GM19463 (cell line): ENCODE measurements around the gene SORCS2.

Experiments used
- ATAC-seq: cut with Tn5 transposase; IDR thresholded peaks from one replicate; pipeline ENCODE4 v1.9.1; 2021; ENCODE audit warnings: mild to moderate bottlenecking, moderate library complexity; ENCODE audit not compliant: unreplicated experiment

Gene SORCS2

DNA sequence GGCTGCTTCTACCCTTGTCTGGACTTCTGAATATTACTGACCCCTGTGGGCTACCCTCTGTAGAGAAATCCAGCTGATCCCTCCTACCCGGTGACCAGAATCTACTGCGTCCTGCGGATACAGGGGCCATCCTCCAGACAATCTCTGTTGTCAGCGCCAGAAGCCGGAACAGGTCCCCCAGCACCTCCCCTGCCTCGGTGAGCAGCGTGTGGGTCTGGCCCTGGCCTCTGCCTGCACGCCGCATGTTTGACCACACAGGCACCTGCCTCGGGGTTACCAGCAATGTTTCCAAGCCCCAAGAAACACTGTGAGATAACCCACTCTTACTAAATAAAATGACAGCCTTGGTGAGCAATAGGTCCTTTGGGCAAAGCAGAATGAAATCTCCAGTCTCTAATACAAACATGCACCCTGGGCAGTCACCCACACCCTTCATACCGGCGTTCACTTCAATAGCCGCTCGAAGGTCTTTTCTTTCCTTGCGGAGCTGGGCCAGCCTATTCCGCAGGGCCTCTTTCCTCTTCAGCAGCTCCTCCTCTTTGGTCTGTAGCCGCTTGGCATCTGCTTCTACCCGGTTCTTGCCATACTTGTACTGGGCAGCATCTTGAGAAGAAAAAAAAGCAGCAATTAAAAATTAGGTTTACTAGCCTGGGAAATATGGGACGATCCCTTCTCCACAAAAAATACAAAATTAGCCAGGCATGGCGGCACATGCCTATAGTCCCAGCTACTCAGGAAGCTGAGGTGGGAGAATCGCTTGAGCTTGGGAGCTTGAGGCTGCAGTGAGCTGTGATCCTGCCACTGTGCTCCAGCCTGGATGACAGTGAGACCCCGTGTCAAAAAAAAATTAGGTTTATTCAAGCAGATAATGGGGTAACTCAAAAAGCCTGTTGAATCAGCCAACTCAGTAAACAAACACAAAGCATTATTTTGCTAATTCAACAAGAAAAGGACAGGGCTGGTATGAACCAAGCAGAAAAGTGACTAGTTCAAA is 582.3 kb downstream of the SORCS2 start:
- ATAC-seq = no peak

GRCh38 chr4:7775396-7775795 is 583.1 kb downstream of the SORCS2 start:
- no peak for ATAC-seq

DNA sequence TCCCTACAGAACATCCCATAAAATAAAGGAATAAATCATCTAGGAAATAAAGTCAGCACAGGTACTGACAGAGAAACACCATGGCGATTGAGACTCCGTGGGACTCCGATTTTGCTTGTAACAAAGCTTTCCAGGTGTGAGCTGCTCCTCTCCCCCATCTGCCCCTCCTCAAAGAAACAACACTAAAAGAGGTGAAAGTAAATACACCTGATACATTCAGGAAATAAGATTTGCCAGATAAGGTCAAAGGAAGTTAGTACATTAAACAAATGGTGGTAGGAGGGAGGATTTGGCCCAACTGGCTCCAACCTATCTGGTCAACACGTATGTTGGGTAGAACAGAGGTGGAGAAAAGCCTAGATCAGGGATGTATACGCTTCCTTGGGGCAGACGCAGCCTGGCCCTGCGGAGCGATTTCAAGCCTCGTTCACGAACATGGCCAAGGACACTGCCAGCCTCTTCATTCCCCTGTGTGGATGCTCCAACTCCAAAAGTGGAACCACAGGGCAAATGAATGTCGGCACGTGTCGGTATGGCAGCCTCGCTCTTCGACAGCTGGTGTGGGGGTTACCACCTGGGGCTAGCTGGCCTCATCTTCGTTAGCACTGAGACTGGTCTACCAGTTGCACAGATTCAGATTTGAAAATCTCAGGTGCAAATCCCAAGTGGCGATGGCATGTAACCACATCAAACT is 584.8 kb downstream of the SORCS2 start:
- ATAC-seq = no peak

- no peak for ATAC-seq
Measured at GRCh38 chr4:7777871-7778509, 585.7 kb downstream of the SORCS2 start.

- no peak for ATAC-seq
Measured at GRCh38 chr4:7778510-7779431, 586.4 kb downstream of the SORCS2 start.

- no peak for ATAC-seq
Measured at GRCh38 chr4:7779432-7779768, 587.1 kb downstream of the SORCS2 start.

DNA sequence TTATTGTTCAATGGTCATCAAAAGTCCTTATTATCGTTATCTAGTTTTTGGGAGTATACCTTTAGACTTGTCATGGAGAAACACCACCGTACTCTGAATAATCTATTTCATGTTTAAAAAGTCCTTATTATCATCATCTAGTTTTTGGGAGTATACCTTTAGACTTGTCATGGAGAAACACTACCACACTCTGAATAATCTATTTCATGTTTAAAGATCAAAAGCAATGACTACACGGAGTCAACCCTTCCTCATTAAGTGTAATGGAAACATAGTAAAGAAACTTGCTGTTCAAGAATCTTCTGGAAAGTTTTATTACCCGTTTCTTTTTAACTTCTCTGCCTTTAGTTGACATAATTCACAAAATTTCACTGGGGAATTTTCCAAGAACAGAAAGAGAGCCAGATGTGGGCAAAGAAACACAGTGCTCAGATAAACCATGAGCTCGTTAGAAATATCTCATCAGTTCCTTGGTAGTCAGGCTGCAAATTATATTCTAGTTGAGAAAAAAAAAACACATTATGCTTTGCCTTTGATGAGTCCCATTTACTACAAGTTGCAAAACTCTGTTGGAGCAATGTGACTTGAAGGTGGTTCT is 588.5 kb downstream of the SORCS2 start:
- no peak for ATAC-seq

DNA sequence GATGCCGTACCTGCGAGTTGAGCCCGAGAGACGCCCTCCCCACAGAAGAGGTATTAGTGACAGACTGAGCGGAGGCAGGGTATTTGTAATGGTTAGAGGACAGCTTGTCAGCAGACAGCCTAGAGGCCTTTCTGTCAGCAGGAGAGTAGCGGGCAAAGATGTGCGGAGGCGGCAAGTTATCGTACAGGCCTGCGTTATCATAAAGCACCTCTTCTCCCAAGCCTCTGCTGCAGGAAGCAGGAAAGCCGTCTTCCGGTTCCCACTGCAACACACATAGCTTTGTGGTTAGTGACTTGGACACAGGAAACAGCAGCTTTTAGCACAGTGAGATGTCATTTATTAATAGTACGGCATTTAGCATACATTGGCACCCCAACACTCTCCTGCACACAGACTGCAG is 589.0 kb downstream of the SORCS2 start:
- no peak for ATAC-seq

DNA sequence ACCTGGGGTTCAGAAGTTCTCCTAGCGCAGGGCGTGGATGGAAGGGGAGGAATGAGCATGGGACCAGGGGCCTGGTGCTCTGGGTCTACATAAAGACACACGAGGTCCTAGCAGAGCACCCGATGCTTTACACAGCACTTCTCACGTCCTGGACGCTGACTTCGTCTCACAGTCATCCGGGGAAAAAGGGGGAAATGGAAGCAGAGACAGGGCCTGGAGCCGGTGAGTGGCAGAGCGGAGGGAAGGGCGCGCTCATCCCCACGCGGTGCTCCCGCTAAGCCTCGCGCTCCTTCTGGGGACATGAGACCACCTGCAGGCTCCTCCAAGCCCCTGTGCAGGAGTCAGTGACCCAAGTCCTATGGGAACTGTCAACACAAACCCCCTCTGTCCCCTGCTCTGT is 589.7 kb downstream of the SORCS2 start:
- ATAC-seq = no peak

- ATAC-seq = no peak
Measured at GRCh38 chr4:7782783-7783182, 590.4 kb downstream of the SORCS2 start.

DNA sequence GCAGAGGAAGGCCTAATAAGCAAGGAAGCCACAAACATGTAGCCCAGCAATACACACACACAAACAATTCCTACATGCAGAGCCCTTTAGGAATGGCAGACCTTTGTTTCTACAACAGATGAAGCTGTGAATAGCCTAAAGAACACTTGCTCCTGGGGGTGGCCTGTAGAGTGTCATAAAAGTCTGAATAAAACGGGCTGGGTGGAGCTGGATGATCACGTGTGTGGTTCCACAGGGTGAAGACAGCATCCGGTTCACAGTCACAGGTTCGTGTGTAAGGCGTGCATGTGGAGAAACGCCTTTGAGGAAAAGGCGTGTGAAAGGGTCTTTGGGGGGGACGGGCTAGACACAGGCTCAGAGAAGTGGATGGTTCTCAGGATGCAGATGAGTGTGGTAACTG is 591.2 kb downstream of the SORCS2 start:
- no peak for ATAC-seq

GRCh38 chr4:7784131-7784870 is 592.0 kb downstream of the SORCS2 start:
- no peak for ATAC-seq

DNA sequence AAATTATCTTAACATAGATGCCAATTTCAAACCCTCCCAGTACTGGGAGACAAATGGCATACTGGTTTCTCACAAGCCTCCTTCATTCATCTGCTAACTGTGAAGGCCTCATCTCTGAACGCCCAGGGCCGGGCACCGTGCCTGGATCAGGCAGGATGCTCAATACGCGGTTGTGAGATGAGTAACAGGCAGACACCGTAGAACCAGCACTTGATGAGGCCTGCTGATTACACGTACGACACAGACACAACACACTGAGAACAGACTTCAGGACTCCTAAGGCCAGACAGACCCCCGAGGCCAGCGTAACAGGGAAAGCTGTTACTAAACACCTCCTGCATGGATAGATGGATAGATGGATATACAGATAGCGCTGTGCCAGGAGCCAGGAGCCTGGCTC is 592.7 kb downstream of the SORCS2 start:
- no peak for ATAC-seq

DNA sequence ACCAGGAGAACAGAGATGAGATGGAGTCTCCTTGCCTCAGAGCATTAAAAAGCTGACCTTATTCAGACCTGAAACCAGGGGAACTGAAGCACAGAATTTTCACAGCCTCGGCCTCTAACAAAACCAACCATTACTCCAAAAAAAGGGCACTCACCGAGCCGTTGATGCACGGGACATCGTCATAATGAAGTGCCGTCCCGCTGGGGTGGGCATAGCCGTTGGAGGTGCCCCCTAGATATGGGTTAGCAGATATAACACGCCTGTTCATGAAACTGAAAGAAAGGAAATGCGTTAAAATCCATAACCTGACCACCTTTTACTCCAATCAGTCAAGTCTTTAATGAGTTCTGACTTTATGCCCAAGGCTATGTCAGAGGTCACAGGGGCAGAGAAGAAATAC is 593.7 kb downstream of the SORCS2 start:
- ATAC-seq = no peak

DNA sequence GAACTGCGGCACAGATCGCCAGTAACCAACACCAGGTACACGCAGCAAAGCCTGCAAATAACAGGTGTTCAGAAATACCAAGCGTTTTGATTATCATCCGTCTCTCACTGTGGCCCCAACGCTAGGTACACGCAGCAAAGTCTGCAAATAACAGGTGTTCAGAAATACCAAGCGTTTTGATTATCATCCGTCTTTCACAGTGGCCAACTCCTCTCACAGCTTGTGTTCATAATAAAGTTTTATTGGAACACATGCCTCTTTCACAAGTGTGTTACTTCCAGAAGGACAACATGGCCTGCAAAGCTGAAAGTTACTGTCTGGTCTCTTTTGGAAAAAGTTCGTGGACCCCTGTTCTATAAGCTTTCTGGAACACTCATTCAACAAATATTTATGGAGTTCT is 594.2 kb downstream of the SORCS2 start:
- ATAC-seq = no peak

- no peak for ATAC-seq
Measured at GRCh38 chr4:7787067-7787466, 594.7 kb downstream of the SORCS2 start.

GRCh38 chr4:7787681-7788141 is 595.4 kb downstream of the SORCS2 start:
- ATAC-seq = no peak

- ATAC-seq = no peak
Measured at GRCh38 chr4:7788193-7788592, 595.9 kb downstream of the SORCS2 start.

- no peak for ATAC-seq
Measured at GRCh38 chr4:7788694-7789425, 596.5 kb downstream of the SORCS2 start.
